Lower leg skin (tissue), 3 donors: ENCODE data around the gene FLT3.

Experiments
- CTCF ChIP-seq, 3 donors: fragments of 450-650 bp; IDR thresholded peaks; one replicate each; pipeline ENCODE4 v1.5.1; 2016; ENCODE audit warnings: antibody characterized with exemption in 3 of 3, mild to moderate bottlenecking in 3 of 3, moderate library complexity in 2 of 3
- POLR2A ChIP-seq, 2 donors: fragments of 450-650 bp; IDR thresholded peaks; one replicate each; pipeline ENCODE4 v1.6.1; 2016 to 2017; ENCODE audit warnings: antibody characterized with exemption in 2 of 2, mild to moderate bottlenecking in 1 of 2, moderate library complexity in 1 of 2

- TF ChIP-seq POLR2A (IDR thresholded peaks at IDR 0.05) = no peak
- TF ChIP-seq CTCF (IDR thresholded peaks at IDR 0.05) = no peak
Observed at GRCh38 chr13:27979765-27980279, 120.6 kb downstream of the FLT3 start.
